SH-SY5Y (cell line): ENCODE results near the gene BAK1.

ENCODE experiments used
- GATA2 ChIP-seq: IDR thresholded peaks from 2 replicates; pipeline ENCODE4 v1.6.1; 2011; ENCODE audit warnings: mild to moderate bottlenecking, low read depth, low read length
- GATA3 ChIP-seq: IDR thresholded peaks from 2 replicates; pipeline ENCODE4 v1.6.1; 2011; ENCODE audit warnings: low read depth, mild to moderate bottlenecking, low read length, moderate library complexity

DNA sequence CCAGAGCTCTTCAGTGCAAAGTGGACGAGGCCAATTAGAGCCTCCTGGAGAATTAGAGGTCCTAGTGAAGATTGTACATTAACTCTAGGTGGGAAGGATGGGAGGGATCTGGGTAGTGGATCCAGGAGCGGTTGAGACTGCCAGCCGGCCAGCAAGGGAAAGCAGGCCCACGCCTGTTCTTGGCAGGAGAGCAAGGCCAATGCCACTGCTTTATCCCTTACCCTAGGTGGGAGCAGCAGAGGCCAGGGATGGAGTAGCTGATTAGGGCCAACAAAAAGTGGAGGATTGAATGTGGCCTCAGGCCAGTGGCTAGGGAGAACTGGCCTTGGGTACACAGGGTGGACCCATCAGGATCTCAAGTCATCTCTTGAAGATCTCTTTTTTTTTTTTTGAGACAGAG is 44.8 kb upstream of the BAK1 start:
- TF ChIP-seq GATA2 (no peak), GATA3 (no peak)
